Measurements from ENCODE around the gene NLRP1. TPM values are rescaled to one million over a fixed set of nuclear protein-coding genes. Genes with fewer than 3 reads are reported as not detected.

Gene NLRP1
- total RNA-seq, 1 donor from 2014 or later: 48.1 TPM

DNA sequence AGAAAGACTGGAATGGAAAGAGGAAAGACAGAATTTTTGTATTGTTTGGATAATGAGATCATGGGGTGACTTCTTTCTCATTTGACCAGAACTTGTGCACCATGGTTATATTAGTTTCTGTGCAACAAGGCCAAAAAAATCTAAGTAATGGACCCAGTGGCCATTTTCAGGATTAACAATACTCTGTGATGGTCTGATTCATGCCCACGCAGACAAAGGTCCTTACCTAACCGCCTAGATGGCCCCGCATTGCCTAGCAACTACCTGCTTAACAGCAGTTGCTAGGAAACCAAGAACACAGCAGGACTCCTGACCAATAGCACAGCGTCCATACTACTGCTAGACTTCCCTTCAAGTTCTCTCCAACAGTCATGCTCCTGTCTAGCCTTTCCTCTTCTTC lies 75.5 kb downstream of the NLRP1 start:
- TF ChIP-seq EZH2 (IDR thresholded peaks at IDR 0.05; ENCODE audit: insufficient read depth, low read length): no peak
- TF ChIP-seq, protein P1, sequence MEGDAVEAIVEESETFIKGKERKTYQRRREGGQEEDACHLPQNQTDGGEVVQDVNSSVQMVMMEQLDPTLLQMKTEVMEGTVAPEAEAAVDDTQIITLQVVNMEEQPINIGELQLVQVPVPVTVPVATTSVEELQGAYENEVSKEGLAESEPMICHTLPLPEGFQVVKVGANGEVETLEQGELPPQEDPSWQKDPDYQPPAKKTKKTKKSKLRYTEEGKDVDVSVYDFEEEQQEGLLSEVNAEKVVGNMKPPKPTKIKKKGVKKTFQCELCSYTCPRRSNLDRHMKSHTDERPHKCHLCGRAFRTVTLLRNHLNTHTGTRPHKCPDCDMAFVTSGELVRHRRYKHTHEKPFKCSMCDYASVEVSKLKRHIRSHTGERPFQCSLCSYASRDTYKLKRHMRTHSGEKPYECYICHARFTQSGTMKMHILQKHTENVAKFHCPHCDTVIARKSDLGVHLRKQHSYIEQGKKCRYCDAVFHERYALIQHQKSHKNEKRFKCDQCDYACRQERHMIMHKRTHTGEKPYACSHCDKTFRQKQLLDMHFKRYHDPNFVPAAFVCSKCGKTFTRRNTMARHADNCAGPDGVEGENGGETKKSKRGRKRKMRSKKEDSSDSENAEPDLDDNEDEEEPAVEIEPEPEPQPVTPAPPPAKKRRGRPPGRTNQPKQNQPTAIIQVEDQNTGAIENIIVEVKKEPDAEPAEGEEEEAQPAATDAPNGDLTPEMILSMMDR (IDR thresholded peaks at IDR 0.05; ENCODE audit: insufficient read depth, low read depth, low read length): no peak
- no peaks in the 10 kb centered on the region for H3K79me2 ChIP-seq (ENCODE audit: insufficient read depth, low read length)
- H2AFZ ChIP-seq (ENCODE audit: low read depth, low read length): peak overlapping the region; percentile 57
- no peaks in the 10 kb centered on the region for H3K27me3 ChIP-seq (ENCODE audit: insufficient read depth, low read length)
- FAIRE-seq (peak; percentile 88), DNase-seq (ENCODE audit: low read depth) (peak; percentile 82)
- peaks cover 4% of the 10 kb centered on the region for H3K27me3 Mint-ChIP-seq (ENCODE audit: low read depth, unreplicated experiment)
- H3K36me3 ChIP-seq (ENCODE audit: insufficient read depth, low read length): no peaks in the 10 kb centered on the region
- peak overlapping the region; percentile 97 for H3K27ac ChIP-seq (ENCODE audit: low read depth, low read length)
- no peaks in the 10 kb centered on the region for H3K36me3 Mint-ChIP-seq (ENCODE audit: low read depth, unreplicated experiment)
- H4K20me1 ChIP-seq (ENCODE audit: insufficient read depth, low read length): no peaks in the 10 kb centered on the region
- peaks cover 2% of the 10 kb centered on the region for H3K9me3 Mint-ChIP-seq (ENCODE audit: unreplicated experiment)
- H3K9me3 ChIP-seq (ENCODE audit: insufficient read depth, low read depth, low read length): no peaks in the 10 kb centered on the region
- peaks cover 3% of the 10 kb centered on the region for H3K4me1 Mint-ChIP-seq (ENCODE audit: low read depth, unreplicated experiment)
- H3K4me3 ChIP-seq (ENCODE audit: insufficient read depth, low read depth, low read length): peak overlapping the region; percentile 12
- peak overlapping the region; percentile 74 for H3K4me2 ChIP-seq (ENCODE audit: low read length)
- H3K27ac Mint-ChIP-seq (ENCODE audit: unreplicated experiment): peak overlapping the region; percentile 69
- peak overlapping the region; percentile 43 for H3K4me3 Mint-ChIP-seq (ENCODE audit: unreplicated experiment)
- H3K4me1 ChIP-seq (ENCODE audit: insufficient read depth, low read length): peaks cover 15% of the 10 kb centered on the region
- peak overlapping the region; percentile 74 for H3K9ac ChIP-seq (ENCODE audit: low read length)

DNA sequence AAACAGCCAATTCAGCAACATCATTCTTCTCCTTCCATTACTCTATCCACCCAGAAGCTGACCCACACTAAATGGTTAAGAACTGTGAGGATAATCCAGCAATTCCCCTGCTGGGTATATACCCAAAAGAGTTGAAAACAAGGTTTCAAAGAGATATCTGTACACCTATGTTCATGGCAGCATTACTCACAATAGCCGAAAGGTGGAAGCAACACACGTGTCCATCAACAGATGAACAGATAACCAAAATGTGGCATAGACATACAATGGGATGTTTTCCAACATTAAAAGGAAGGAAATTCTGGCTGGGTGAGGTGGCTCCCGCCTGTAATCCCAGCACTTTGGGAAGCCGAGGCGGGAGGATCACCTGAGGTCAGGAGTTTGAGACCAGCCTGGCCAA lies 78.0 kb downstream of the NLRP1 start:
- H3K4me3 ChIP-seq (ENCODE audit: insufficient read depth, low read depth, low read length): no peak overlapping the region
- H3K9me3 ChIP-seq (ENCODE audit: insufficient read depth, low read depth, low read length): no peaks in the 10 kb centered on the region
- no peaks in the 10 kb centered on the region for H4K20me1 ChIP-seq (ENCODE audit: insufficient read depth, low read length)
- no peak overlapping the region for H3K9ac ChIP-seq (ENCODE audit: low read length)
- peaks cover 12% of the 10 kb centered on the region for H3K27me3 Mint-ChIP-seq (ENCODE audit: low read depth, unreplicated experiment)
- TF ChIP-seq EZH2 (IDR thresholded peaks at IDR 0.05; ENCODE audit: insufficient read depth, low read length): no peak
- TF ChIP-seq, protein P1 (IDR thresholded peaks at IDR 0.05; ENCODE audit: insufficient read depth, low read depth, low read length): no peak
- H3K36me3 Mint-ChIP-seq (ENCODE audit: low read depth, unreplicated experiment): peaks cover 3% of the 10 kb centered on the region
- DNase-seq (ENCODE audit: low read depth) (no peak), FAIRE-seq (no peak)
- H2AFZ ChIP-seq (ENCODE audit: low read depth, low read length): no peak overlapping the region
- peaks cover 3% of the 10 kb centered on the region for H3K4me1 Mint-ChIP-seq (ENCODE audit: low read depth, unreplicated experiment)
- H3K27ac ChIP-seq (ENCODE audit: low read depth, low read length): no peak overlapping the region
- no peak overlapping the region for H3K27ac Mint-ChIP-seq (ENCODE audit: unreplicated experiment)
- H3K79me2 ChIP-seq (ENCODE audit: insufficient read depth, low read length): no peaks in the 10 kb centered on the region
- H3K4me2 ChIP-seq (ENCODE audit: low read length): no peak overlapping the region
- no peaks in the 10 kb centered on the region for H3K36me3 ChIP-seq (ENCODE audit: insufficient read depth, low read length)
- peaks cover 15% of the 10 kb centered on the region for H3K4me1 ChIP-seq (ENCODE audit: insufficient read depth, low read length)
- H3K27me3 ChIP-seq (ENCODE audit: insufficient read depth, low read length): no peaks in the 10 kb centered on the region
- H3K4me3 Mint-ChIP-seq (ENCODE audit: unreplicated experiment): no peak overlapping the region
- H3K9me3 Mint-ChIP-seq (ENCODE audit: unreplicated experiment): peaks cover 3% of the 10 kb centered on the region

DNA sequence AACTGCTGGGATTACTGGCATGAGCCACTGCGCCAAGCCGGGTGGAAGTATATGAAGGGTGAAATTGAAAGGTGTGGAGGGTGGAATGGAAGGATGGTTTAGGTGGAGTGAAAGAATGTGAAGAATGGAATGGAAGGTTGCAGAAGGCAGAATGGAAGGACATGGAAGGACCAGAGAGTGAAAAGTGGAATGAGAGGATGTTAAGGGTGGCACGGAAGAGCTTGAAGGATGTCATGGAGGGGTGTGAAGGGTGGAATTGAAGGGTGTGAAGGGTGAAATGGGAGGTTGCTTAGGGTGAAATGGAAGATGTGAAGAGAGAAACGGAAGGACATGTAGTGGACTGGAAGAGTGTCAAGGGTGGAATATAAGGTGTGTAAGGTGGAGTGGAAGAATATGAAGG lies 81.8 kb downstream of the NLRP1 start:
- no peak overlapping the region for H3K27ac Mint-ChIP-seq (ENCODE audit: unreplicated experiment)

More for the DNA sequence above, 81.8 kb downstream of the NLRP1 start:
- Mint-ChIP-seq H3K4me1 (ENCODE audit: low read depth, unreplicated experiment) (peaks cover 3% of the 10 kb centered on the region), H3K27me3 (ENCODE audit: low read depth, unreplicated experiment) (peaks cover 15% of the 10 kb centered on the region), H3K4me3 (ENCODE audit: unreplicated experiment) (no peak overlapping the region), H3K36me3 (ENCODE audit: low read depth, unreplicated experiment) (peaks cover 3% of the 10 kb centered on the region), H3K9me3 (ENCODE audit: unreplicated experiment) (peaks cover 3% of the 10 kb centered on the region)
- peaks cover 5% of the 10 kb centered on the region for H3K4me1 ChIP-seq (ENCODE audit: insufficient read depth, low read length)
- H3K27ac ChIP-seq (ENCODE audit: low read depth, low read length): no peak overlapping the region
- H3K9me3 ChIP-seq (ENCODE audit: insufficient read depth, low read depth, low read length): no peaks in the 10 kb centered on the region
- H4K20me1 ChIP-seq (ENCODE audit: insufficient read depth, low read length): no peaks in the 10 kb centered on the region
- no peaks in the 10 kb centered on the region for H3K27me3 ChIP-seq (ENCODE audit: insufficient read depth, low read length)
- no peaks in the 10 kb centered on the region for H3K36me3 ChIP-seq (ENCODE audit: insufficient read depth, low read length)
- TF ChIP-seq, protein P1 (IDR thresholded peaks at IDR 0.05; ENCODE audit: insufficient read depth, low read depth, low read length): no peak
- no peak for TF ChIP-seq EZH2 (IDR thresholded peaks at IDR 0.05; ENCODE audit: insufficient read depth, low read length)
- H3K4me2 ChIP-seq (ENCODE audit: low read length): no peak overlapping the region
- no peak overlapping the region for H3K9ac ChIP-seq (ENCODE audit: low read length)
- DNase-seq (ENCODE audit: low read depth) (no peak), FAIRE-seq (no peak)
- H3K4me3 ChIP-seq (ENCODE audit: insufficient read depth, low read depth, low read length): no peak overlapping the region
- H2AFZ ChIP-seq (ENCODE audit: low read depth, low read length): no peak overlapping the region
- no peaks in the 10 kb centered on the region for H3K79me2 ChIP-seq (ENCODE audit: insufficient read depth, low read length)

Data from astrocyte (in vitro differentiated cells and primary cell).